Thyroid gland (tissue), 4 donors: ENCODE data around the gene SCGB1A1.

Experiments
- POLR2A ChIP-seq, 2 donors: fragments of 450-650 bp; IDR thresholded peaks; one replicate each; pipeline ENCODE4 v1.6.1; 2017; ENCODE audit warnings: antibody characterized with exemption in 2 of 2, mild to moderate bottlenecking in 2 of 2, moderate library complexity in 1 of 2
- TF ChIP-seq, protein P1 (sequence below), 6 experiments: fragments of 200-600 bp in 3 of 6; fragments of 450-650 bp in 3 of 6; sonication (generic) in 3 of 6; IDR thresholded peaks; one replicate each; pipeline ENCODE4 v1.5.1; 2016 to 2019; ENCODE audit warnings: antibody characterized with exemption in 6 of 6, mild to moderate bottlenecking in 2 of 6, inconsistent platforms in 1 of 6, moderate library complexity in 1 of 6

DNA sequence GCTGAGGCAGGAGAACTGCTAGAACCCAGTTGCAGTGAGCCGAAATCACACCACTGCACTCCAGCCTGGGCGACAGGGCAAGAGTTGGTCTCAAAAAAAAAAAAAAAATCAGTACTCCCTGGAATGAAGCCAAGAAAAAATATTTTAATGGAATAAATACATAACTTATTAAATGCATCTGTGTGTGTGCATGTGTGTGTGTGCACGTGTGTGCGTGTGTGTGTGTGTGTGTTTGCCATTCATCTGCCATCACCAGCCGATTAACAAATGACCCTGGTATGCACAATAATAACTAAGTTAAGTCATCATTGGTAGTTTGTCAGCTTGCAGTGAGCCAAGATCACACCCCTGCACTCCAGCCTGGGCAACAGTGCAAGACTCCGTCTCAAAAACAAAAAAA, 35.0 kb upstream of the SCGB1A1 start:
- TF ChIP-seq, protein P1, sequence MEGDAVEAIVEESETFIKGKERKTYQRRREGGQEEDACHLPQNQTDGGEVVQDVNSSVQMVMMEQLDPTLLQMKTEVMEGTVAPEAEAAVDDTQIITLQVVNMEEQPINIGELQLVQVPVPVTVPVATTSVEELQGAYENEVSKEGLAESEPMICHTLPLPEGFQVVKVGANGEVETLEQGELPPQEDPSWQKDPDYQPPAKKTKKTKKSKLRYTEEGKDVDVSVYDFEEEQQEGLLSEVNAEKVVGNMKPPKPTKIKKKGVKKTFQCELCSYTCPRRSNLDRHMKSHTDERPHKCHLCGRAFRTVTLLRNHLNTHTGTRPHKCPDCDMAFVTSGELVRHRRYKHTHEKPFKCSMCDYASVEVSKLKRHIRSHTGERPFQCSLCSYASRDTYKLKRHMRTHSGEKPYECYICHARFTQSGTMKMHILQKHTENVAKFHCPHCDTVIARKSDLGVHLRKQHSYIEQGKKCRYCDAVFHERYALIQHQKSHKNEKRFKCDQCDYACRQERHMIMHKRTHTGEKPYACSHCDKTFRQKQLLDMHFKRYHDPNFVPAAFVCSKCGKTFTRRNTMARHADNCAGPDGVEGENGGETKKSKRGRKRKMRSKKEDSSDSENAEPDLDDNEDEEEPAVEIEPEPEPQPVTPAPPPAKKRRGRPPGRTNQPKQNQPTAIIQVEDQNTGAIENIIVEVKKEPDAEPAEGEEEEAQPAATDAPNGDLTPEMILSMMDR (IDR thresholded peaks at IDR 0.05): no peak
- TF ChIP-seq POLR2A (IDR thresholded peaks at IDR 0.05): no peak
